GM12891 (cell line): Measurements from ENCODE around the gene SELENOW.
"Not testable (repeated sequence)": the region's sequence is repeated elsewhere in the genome, so short reads cannot be mapped to it uniquely, and the experiment has no call there.

ENCODE experiments used
- DNase-seq: peaks from one replicate; pipeline ENCODE4 v3.0.0; 2011; ENCODE audit warnings: low spot score; ENCODE audit not compliant: insufficient read length
- FAIRE-seq: peaks from 2 replicates; lab custom pipeline; 2011; peaks lifted over from hg19 to GRCh38; lab: Jason Lieb, UNC
- PAX5 ChIP-seq: IDR thresholded peaks from 2 replicates; pipeline ENCODE4 v1.6.1; 2011; ENCODE audit warnings: low read length, moderate library complexity, mild to moderate bottlenecking; ENCODE audit not compliant: insufficient read depth, severe bottlenecking
- POLR2A ChIP-seq: IDR thresholded peaks from 2 replicates; pipeline ENCODE4 v1.6.1; 2011; ENCODE audit warnings: low read depth, low read length, control low read depth
- POLR2AphosphoS5 ChIP-seq: IDR thresholded peaks from 2 replicates; pipeline ENCODE4 v1.6.1; 2011; ENCODE audit warnings: low read depth, low read length, control low read depth
- POU2F2 ChIP-seq: IDR thresholded peaks from 2 replicates; pipeline ENCODE4 v1.6.1; 2011; ENCODE audit warnings: low read depth, mild to moderate bottlenecking, control low read depth, low read length, moderate library complexity
- SPI1 ChIP-seq: IDR thresholded peaks from 2 replicates; pipeline ENCODE4 v1.6.1; 2011; ENCODE audit warnings: low read depth, low read length, control low read depth
- TAF1 ChIP-seq: IDR thresholded peaks from 2 replicates; pipeline ENCODE4 v1.6.1; 2011; ENCODE audit warnings: low read depth, low read length, control low read depth

Gene SELENOW

DNA sequence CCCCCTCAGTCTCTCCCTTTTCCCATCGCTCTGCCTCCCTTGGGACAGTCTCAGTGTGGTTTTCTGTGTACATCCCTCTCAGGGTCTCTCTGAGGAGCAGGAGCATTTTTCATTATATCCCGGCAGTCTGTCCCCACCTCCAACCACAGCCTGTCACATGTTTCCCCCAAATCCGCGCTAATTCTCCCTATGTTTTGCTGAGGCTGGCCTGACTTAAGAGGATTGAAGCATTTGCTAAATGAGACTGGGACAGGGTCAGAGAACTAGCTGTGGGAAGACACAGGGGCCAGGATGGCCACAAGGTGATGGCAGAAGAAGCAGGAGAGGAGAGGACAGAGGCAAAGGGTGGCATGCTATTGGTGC lies 20.4 kb downstream of the SELENOW start:
- no peak for TF ChIP-seq TAF1
- TF ChIP-seq PAX5 = no peak
- TF ChIP-seq POU2F2 = no peak
- no peak for TF ChIP-seq POLR2A
- no peak for TF ChIP-seq POLR2AphosphoS5
- TF ChIP-seq SPI1 = no peak
- DNase-seq (no peak), FAIRE-seq (no peak)

DNA sequence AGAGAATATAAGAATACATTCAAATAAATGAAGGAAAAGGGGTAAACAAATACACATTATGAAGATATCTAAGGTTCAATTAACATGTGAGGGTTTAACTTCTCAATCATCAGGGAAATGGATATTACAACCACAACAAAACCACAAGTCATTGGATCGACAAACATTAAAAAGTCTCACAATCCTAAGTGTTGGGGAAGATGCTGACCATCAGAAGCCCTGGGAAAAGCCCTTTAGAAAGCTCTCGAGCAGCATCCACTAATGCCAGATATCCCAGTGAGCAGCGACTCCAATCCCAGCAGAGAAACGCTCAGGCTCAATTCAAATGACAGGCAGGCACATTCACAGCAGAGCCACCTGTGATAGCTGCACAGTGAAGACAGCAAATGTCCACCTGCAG lies 22.8 kb downstream of the SELENOW start:
- DNase-seq (no peak), FAIRE-seq (no peak)
- TF ChIP-seq SPI1 (no peak), POLR2AphosphoS5 (no peak), POU2F2 (no peak), PAX5 (no peak), TAF1 (no peak), POLR2A (no peak)

DNA sequence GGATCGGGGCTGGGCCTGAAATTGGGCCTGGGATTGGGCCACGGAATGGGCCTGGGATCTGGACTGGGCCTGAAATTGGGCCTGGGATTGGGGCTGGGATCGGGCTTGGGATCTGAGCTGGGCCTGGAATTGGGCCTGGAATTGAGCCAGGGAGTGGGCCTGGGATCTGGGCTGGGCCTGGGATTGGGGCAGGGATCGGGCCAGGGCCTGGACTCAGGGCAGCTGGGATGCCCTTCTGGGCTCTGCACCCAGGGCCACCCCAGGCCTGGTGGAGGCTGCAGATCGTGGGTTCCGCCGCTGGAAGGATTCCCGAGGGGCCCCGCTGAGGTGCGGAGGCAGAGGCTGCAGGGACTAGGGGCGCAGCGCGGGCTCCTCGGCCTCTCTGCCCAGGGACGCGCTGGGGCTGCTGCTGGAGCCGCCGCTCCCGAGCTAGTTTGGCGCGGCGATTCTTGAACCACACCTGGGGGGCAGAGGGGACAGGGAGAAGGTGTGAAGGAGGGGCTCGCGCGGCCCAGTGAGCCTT lies 24.1 kb downstream of the SELENOW start:
- TF ChIP-seq PAX5 (no peak), SPI1 (no peak), POU2F2 (no peak), POLR2A (no peak), TAF1 (no peak), POLR2AphosphoS5 (no peak)
- FAIRE-seq = no peak
- no peak for DNase-seq

DNA sequence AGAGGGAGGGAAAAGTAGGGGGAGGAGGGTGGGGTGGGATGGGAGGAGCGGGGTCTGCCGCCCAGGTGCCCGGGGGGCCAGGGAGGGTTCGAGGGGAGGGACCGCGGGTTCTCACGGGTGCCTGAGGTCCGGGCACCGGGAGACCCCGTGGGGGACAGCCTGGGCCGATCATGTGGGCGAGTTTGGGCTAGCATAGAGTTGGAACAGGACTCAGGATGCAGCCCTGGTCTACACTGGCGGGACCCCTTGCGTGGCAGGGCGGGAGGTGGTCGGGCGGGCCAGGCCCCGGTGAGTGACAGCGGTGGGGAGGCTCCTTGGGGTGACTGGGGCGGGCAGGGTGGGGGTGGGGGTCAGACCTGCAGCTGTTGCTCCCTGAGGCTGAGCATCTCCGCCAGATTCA lies 24.6 kb downstream of the SELENOW start:
- FAIRE-seq = not testable (repeated sequence)

DNA sequence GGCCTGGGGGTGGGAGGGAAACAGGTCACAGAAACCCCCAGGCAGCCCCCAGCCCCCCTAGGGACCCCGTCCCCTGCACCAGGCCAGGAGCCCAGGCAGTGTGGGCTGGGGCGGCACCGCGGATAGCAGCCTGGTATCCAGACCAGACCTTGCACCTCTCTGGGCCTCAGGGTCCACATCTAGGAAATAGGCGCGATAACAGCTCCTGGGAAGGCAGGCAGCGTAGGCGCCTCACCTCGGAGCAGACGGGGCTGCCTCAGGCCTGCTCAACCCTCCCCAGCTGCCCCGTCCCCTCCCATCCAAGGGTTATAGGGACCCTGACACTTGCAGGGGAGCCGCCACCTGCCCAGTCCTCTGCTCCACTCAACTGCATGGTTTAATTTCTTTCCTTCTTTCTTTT lies 25.2 kb downstream of the SELENOW start:
- not testable (repeated sequence) for DNase-seq, FAIRE-seq

More for the DNA sequence above, 24.6 kb downstream of the SELENOW start:
- not testable (repeated sequence) for DNase-seq

DNA sequence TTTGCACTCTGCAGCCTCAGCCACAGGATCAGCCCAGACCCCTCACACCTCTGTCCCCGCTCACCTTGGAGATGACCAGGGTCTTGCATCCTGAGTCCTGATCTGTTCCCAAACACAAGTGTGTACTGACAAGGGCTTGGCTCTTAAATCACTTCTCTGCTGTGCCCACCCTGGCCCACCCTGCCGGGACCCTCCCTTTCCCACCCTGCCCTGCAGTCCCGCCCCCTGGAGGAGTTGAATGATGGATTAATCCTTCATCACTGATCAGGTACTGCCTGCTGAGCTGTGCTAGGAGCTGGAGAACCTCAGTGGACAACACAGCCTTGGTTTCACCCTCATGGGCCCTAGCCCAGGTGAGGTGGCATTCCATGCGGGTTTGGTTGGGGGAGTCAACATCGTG lies 25.9 kb downstream of the SELENOW start, which contains the start of gene TPRX1:
Gene TPRX1, minus strand, starts transcription at position 101 of the 400 bp plus-strand sequence. Its CDS starts 12 bp downstream, at position 89.
- FAIRE-seq, DNase-seq: not testable (repeated sequence)

DNA sequence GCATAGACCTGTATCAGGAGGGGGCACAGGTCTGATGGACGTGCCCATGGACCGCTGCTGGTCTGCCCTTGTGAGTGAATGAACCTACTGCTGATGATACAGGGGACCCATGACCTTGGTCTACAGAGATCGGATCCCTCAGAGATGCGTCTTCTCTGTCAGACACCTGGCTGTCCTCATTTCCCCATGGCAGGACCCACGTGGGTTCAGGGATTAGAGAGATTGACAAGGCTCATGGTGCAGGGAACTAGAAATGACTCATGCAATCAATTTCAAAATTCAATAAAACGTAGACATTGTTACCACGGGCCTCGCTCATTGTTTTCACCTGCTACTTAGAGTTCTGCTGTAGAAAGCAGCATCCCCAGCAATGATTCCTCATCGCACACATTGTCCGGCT lies 26.8 kb downstream of the SELENOW start:
- no peak for FAIRE-seq

DNA sequence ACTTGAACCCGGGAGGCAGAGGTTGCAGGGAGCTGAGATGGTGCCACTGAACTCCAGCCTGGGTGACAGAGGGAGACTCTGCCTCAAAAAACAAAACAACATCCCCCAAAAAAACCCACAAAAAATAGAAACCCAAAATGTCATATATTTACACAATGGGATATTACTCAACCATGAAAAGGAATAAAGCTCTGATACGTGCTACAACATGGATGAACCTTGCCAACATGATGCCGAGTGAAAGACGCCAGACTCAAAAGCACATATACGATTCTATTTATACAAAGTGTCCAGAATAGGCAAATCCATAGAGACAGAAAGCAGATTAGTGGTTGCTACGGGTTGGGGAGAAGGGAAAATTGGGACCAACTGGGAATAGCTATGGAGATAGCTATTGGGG lies 27.9 kb downstream of the SELENOW start:
- TF ChIP-seq SPI1 = no peak
- no peak for TF ChIP-seq POLR2A
- no peak for TF ChIP-seq TAF1
- no peak for TF ChIP-seq PAX5
- no peak for TF ChIP-seq POU2F2
- TF ChIP-seq POLR2AphosphoS5 = no peak
- DNase-seq (no peak), FAIRE-seq (no peak)

More for the DNA sequence above, 26.8 kb downstream of the SELENOW start:
- TF ChIP-seq PAX5 (no peak), POU2F2 (no peak), POLR2A (no peak), POLR2AphosphoS5 (no peak)
- DNase-seq = no peak

DNA sequence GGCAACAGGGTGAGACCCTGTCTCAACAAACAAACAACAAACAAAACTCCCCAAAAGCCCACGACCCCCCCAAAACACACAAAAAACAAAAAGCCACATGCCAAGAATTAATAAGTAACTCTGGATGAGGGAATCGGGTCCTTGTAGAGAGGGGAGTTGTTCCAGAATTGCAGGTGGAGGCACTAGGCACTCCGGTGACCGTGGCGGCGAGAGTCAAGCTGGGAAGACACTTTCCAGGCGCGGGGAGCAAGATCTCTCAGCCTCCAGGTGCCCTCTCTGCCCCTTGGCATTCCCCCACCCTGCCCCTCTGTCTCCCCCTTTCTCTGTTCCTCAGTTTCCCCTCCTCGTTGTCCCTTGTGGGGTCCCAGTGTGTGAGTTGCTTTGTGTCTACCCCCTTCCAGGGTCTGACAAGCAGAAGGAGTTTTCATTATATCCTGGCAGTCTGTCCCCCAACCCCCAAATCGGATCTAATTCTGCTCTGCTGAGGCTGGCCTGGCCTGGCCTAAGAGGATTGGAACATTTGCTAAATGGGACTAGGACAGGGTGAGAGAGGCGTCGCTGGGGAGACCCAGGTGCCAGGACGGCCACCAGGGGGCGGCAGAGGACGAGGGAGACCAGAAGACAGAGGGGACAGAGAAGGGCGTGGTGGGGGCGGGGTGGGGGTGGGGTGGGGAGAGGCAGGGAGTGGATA lies 34.9 kb downstream of the SELENOW start:
- TF ChIP-seq TAF1 (no peak), SPI1 (no peak), POLR2A (no peak), PAX5 (no peak), POLR2AphosphoS5 (no peak), POU2F2 (no peak)
- FAIRE-seq (no peak), DNase-seq (peak; percentile 80)

DNA sequence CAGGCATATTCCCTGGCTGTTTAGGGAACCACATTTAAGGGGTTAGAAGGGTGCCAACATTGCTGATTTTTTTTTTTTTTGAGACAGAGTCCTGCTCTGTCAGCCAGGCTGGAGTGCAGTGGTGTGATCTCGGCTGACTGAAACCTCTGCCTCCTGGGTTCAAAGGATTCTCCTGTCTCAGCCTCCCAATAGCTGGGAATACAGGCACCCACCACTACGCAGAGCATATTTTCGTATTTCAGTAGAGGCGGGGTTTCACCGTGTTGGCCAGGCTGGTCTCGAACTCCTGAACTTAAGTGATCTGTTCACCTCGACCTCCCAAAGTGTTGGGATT lies 35.5 kb downstream of the SELENOW start:
- FAIRE-seq (no peak), DNase-seq (no peak)
- TF ChIP-seq POLR2AphosphoS5 (no peak), POU2F2 (no peak), TAF1 (no peak), SPI1 (no peak), POLR2A (no peak), PAX5 (no peak)

DNA sequence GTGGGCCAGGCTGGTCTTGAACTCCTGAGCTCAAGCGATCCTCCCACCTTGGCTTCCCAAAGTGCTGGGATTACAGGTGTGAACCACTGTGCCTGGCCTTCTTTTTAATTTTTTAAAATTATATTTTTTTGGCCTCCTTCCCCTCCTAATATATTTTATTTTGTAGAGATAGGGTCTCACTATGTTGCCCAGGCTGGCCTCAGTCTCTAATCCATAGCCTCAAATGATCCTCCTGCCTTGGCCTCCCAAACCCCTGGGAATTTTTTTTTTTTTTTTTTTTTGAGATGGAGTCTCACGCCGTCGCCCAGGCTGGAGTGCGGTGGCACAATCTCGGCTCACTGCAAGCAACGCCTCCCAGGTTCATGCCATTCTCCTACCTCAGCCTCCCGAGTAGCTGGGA lies 37.8 kb downstream of the SELENOW start:
- FAIRE-seq, DNase-seq: not testable (repeated sequence)

DNA sequence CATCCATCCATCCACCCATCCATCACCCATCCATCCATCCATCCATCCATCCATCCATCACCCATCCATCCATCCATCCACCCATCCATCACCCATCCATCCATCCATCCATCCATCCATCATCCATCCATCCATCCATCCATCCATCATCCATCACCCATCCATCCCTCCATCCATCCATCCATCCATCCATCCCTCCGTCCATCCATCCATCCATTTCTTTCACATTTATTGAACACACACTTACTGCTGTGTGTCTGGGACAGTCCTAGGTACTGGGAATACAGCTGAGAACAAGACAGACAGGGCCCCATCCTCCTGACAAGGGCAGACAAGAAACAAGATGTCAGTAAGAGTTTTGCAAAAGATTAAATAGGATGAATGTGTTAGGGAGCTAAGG lies 39.7 kb downstream of the SELENOW start:
- FAIRE-seq = peak; percentile 66
- not testable (repeated sequence) for DNase-seq
